Thyroid gland (tissue), 4 donors: Measurements from ENCODE around the gene S100A12. TPM values are rescaled to one million over a fixed set of nuclear protein-coding genes. Genes with fewer than 3 reads are reported as not detected.

Source experiments
- DNase-seq, 2 donors: peaks; one replicate each; pipeline ENCODE4 v3.0.0-alpha.2; 2019
- H3K27ac ChIP-seq, 3 donors: fragments of 200-600 bp; sonication (generic); 1 replicate in 2 of 3; 2 replicates in 1 of 3; pipeline ENCODE4 v1.5.1; 2016 to 2019; ENCODE audit warnings: mild to moderate bottlenecking in 1 of 3, moderate library complexity in 1 of 3
- H3K27me3 ChIP-seq: fragments of 200-600 bp; sonication (generic); one replicate; pipeline ENCODE4 v1.5.1; 2019
- H3K36me3 ChIP-seq, 2 donors: fragments of 200-600 bp; sonication (generic); one replicate each; pipeline ENCODE4 v1.5.1; 2016 to 2019
- H3K4me1 ChIP-seq, 2 donors: fragments of 200-600 bp; sonication (generic); one replicate each; pipeline ENCODE4 v1.5.1; 2017 to 2019
- H3K4me3 ChIP-seq, 3 donors: fragments of 200-600 bp; sonication (generic); replicated peaks in 1 of 3; 1 replicate in 2 of 3; 2 replicates in 1 of 3; pipeline ENCODE4 v1.5.1; 2016; ENCODE audit warnings: mild to moderate bottlenecking in 1 of 3
- H3K9me3 ChIP-seq: fragments of 200-600 bp; sonication (generic); one replicate; pipeline ENCODE4 v1.5.1; 2017
- CTCF ChIP-seq, 6 experiments: fragments of 200-600 bp in 3 of 6; fragments of 450-650 bp in 3 of 6; sonication (generic) in 3 of 6; IDR thresholded peaks; one replicate each; pipeline ENCODE4 v1.5.1; 2016 to 2019; ENCODE audit warnings: antibody characterized with exemption in 6 of 6, mild to moderate bottlenecking in 2 of 6, inconsistent platforms in 1 of 6, moderate library complexity in 1 of 6
- POLR2A ChIP-seq, 2 donors: fragments of 450-650 bp; IDR thresholded peaks; one replicate each; pipeline ENCODE4 v1.6.1; 2017; ENCODE audit warnings: antibody characterized with exemption in 2 of 2, mild to moderate bottlenecking in 2 of 2, moderate library complexity in 1 of 2
- WGBS, 2 donors: methylation state at CpG; one replicate each; pipeline ENCODE4 v1.1.5; 2017; 5-methylcytosine and 5-hydroxymethylcytosine counted together
- intact Hi-C: fragments of 100-400 bp; cut with DNase I; formaldehyde crosslinking; loops from one replicate; pipeline ENCODE4 v1.15.1; 2023
- total RNA-seq, 4 donors: library from RNA; depleted of rRNA; stranded (reverse); fragments of >200 nt; gene quantifications; one replicate each; pipeline ENCODE4 v1.2.3, GENCODE V29; 2016

Gene S100A12
- total RNA-seq, 4 donors from 2014 or later: not detected

- WGBS, 2 donors: 51 to 64% methylated on average over 2 of the region's 2 CpGs
- H3K4me3 ChIP-seq: no peak overlapping the region
- no peaks in the 10 kb centered on the region for H3K9me3 ChIP-seq
- no peaks in the 10 kb centered on the region for H3K27me3 ChIP-seq
- TF ChIP-seq POLR2A (IDR thresholded peaks at IDR 0.05) (no peak), CTCF (IDR thresholded peaks at IDR 0.05) (no peak)
- intact Hi-C loops: no loop called here
- H3K36me3 ChIP-seq: no peaks in the 10 kb centered on the region
- no peaks in the 10 kb centered on the region for H3K4me1 ChIP-seq
- DNase-seq: no peak
- H3K27ac ChIP-seq: no peak overlapping the region
These were observed 1.4 kb downstream of the S100A12 start for GRCh38 chr1:153374071-153374470.

- no peaks in the 10 kb centered on the region for H3K9me3 ChIP-seq
These were observed 2.9 kb downstream of the S100A12 start for GRCh38 chr1:153372571-153372970.

GRCh38 chr1:153371231-153371630 is 4.2 kb downstream of the S100A12 start:
- Histone ChIP-seq H3K27me3 (no peaks in the 10 kb centered on the region), H3K4me1 (no peaks in the 10 kb centered on the region), H3K4me3 (no peak overlapping the region), H3K9me3 (no peaks in the 10 kb centered on the region), H3K36me3 (no peaks in the 10 kb centered on the region), H3K27ac (no peak overlapping the region)
- DNase-seq: no peak
- intact Hi-C loops: no loop called here
- TF ChIP-seq POLR2A (IDR thresholded peaks at IDR 0.05) (no peak), CTCF (IDR thresholded peaks at IDR 0.05) (no peak)
- 96 to 100% methylated on average over 1 of the region's 1 CpG for WGBS, 2 donors

More at GRCh38 chr1:153372571-153372970, 2.9 kb downstream of the S100A12 start:
- Histone ChIP-seq H3K4me1 (no peaks in the 10 kb centered on the region), H3K36me3 (no peaks in the 10 kb centered on the region), H3K27me3 (no peaks in the 10 kb centered on the region), H3K4me3 (no peak overlapping the region), H3K27ac (no peak overlapping the region)
- 83 to 94% methylated on average over 2 of the region's 2 CpGs for WGBS, 2 donors
- intact Hi-C loops: no loop called here
- DNase-seq: no peak
- TF ChIP-seq POLR2A (IDR thresholded peaks at IDR 0.05): no peak
- TF ChIP-seq CTCF (IDR thresholded peaks at IDR 0.05): no peak

- DNase-seq: no peak
- 77 to 80% methylated on average over 3 of the region's 3 CpGs for WGBS, 2 donors
- intact Hi-C loops: no loop called here
These were observed 5.3 kb downstream of the S100A12 start for GRCh38 chr1:153370146-153370545.

GRCh38 chr1:153368495-153368894 is 6.9 kb downstream of the S100A12 start:
- TF ChIP-seq POLR2A (IDR thresholded peaks at IDR 0.05) (no peak), CTCF (IDR thresholded peaks at IDR 0.05) (no peak)
- DNase-seq: no peak
- H3K27ac ChIP-seq: no peak overlapping the region
- intact Hi-C loops: no loop called here
- 79 to 82% methylated on average over 2 of the region's 2 CpGs for WGBS, 2 donors
- H3K9me3 ChIP-seq: no peaks in the 10 kb centered on the region
- no peak overlapping the region for H3K4me3 ChIP-seq
- no peaks in the 10 kb centered on the region for H3K36me3 ChIP-seq
- H3K27me3 ChIP-seq: no peaks in the 10 kb centered on the region
- H3K4me1 ChIP-seq: no peaks in the 10 kb centered on the region

More at GRCh38 chr1:153370146-153370545, 5.3 kb downstream of the S100A12 start:
- Histone ChIP-seq H3K36me3 (no peaks in the 10 kb centered on the region), H3K4me3 (no peak overlapping the region), H3K27me3 (no peaks in the 10 kb centered on the region), H3K9me3 (no peaks in the 10 kb centered on the region), H3K27ac (no peak overlapping the region), H3K4me1 (no peaks in the 10 kb centered on the region)
- TF ChIP-seq POLR2A (IDR thresholded peaks at IDR 0.05): no peak
- TF ChIP-seq CTCF (IDR thresholded peaks at IDR 0.05): no peak
